Left lung (tissue), 10 donors: Measurements from ENCODE around the gene CCDC146. TPM values are rescaled to one million over a fixed set of nuclear protein-coding genes. Genes with fewer than 3 reads are reported as not detected.
A peak's percentile ranks its signal among the peaks of the same experiment; 100 is the strongest.
"Not testable (repeated sequence)": the region's sequence is repeated elsewhere in the genome, so short reads cannot be mapped to it uniquely, and the experiment has no call there.

Experiments
- ATAC-seq: fragments of 200-7000 bp; cut with Tn5 transposase; one replicate; pipeline ENCODE4 v1.9.1; 2020; ENCODE audit warnings: moderate library complexity
- DNase-seq, 4 donors: peaks; one replicate each; pipeline ENCODE4 v3.0.0-alpha.2; 2013 to 2020
- H3K27ac ChIP-seq, 2 donors: fragments of 200-600 bp; sonication (generic) in 1 of 2; one replicate each; pipeline versions ENCODE4 v1.5.0 to v1.8.0; 2020 to 2021
- H3K27me3 ChIP-seq, 2 donors: fragments of 200-600 bp; sonication (generic) in 1 of 2; one replicate each; pipeline versions ENCODE4 v1.5.0 to v1.8.0; 2020 to 2021
- H3K36me3 ChIP-seq, 2 donors: fragments of 200-600 bp; sonication (generic) in 1 of 2; one replicate each; pipeline versions ENCODE4 v1.5.0 to v1.8.0; 2020 to 2021
- H3K4me1 ChIP-seq, 2 donors: fragments of 200-600 bp; one replicate each; pipeline ENCODE4 v1.8.0; 2021
- H3K4me3 ChIP-seq, 2 donors: fragments of 200-600 bp; sonication (generic) in 1 of 2; one replicate each; pipeline versions ENCODE4 v1.5.0 to v1.8.0; 2020 to 2021; ENCODE audit warnings: mild to moderate bottlenecking in 1 of 2
- H3K9me3 ChIP-seq, 2 donors: fragments of 200-600 bp; sonication (generic) in 1 of 2; one replicate each; pipeline versions ENCODE4 v1.5.0 to v1.8.0; 2020 to 2021
- intact Hi-C, 2 donors: fragments of 100-400 bp; cut with DNase I; formaldehyde crosslinking; loops; one replicate each; pipeline versions ENCODE4 v1.11.2 to v1.14.2; 2022
- polyA plus RNA-seq, 6 donors: library from polyadenylated mRNA; unstranded; fragments of 120-200 nt; gene quantifications; one replicate each; pipeline ENCODE4 v1.2.1, GENCODE V29; 2013; ENCODE audit not compliant: insufficient read length in 6 of 6
- total RNA-seq, 2 donors: library from RNA; stranded (reverse); fragmentation: NEBNext Ultra II Directional; extraction: Animal tissue kit (Norgen Biotek cat#: 25700); gene quantifications; one replicate each; pipeline ENCODE4 v1.2.1, GENCODE V29; 2021
- TF ChIP-seq, protein P1 (sequence below), 2 donors: fragments of 200-600 bp; sonication (generic) in 1 of 2; IDR thresholded peaks; one replicate each; pipeline versions ENCODE4 v1.5.0 to v1.8.0; 2021; ENCODE audit warnings: antibody characterized with exemption in 2 of 2
- donor health status: DM: no; HTN: yes; CAD: no.
- donor health status: DM: no; HTN: no; CAD: no.

The CCDC146 gene
- total and polyA plus RNA-seq, 8 donors: 3.9 to 29.8 (median 18.7) TPM

DNA sequence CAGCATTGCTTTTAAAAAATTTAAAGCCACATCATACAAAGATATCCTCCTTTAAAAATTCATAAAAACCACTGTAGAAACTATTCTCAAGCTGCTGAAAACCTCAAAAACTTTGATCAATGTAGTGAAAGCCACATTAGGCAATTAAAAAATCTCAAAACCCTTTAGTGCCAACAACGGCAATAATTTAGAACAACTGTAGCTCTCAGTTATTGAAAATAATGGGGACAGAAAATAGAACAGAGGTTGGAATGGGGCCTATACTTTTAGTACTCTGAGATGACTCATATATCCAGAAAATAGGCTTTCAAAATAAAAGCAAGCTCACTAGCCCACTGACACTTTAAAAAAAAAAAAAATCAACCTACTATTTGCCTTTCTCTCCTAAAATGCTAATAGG lies 206.3 kb downstream of the CCDC146 start:
- H3K27me3 ChIP-seq: no peaks in the 10 kb centered on the region
- no peak for ATAC-seq
- DNase-seq: no peak
- H3K27ac ChIP-seq: peak overlapping the region in 1 of 2 donors; percentile 8
- H3K36me3 ChIP-seq: peaks cover 0 to 25% of the 10 kb centered on the region in 2 donors
- H3K4me1 ChIP-seq: peaks cover 30 to 55% of the 10 kb centered on the region in 2 donors
- H3K4me3 ChIP-seq: no peak overlapping the region
- TF ChIP-seq, protein P1, sequence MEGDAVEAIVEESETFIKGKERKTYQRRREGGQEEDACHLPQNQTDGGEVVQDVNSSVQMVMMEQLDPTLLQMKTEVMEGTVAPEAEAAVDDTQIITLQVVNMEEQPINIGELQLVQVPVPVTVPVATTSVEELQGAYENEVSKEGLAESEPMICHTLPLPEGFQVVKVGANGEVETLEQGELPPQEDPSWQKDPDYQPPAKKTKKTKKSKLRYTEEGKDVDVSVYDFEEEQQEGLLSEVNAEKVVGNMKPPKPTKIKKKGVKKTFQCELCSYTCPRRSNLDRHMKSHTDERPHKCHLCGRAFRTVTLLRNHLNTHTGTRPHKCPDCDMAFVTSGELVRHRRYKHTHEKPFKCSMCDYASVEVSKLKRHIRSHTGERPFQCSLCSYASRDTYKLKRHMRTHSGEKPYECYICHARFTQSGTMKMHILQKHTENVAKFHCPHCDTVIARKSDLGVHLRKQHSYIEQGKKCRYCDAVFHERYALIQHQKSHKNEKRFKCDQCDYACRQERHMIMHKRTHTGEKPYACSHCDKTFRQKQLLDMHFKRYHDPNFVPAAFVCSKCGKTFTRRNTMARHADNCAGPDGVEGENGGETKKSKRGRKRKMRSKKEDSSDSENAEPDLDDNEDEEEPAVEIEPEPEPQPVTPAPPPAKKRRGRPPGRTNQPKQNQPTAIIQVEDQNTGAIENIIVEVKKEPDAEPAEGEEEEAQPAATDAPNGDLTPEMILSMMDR (IDR thresholded peaks at IDR 0.05): no peak
- intact Hi-C loops: no loop called here
- H3K9me3 ChIP-seq: no peaks in the 10 kb centered on the region

- Histone ChIP-seq H3K27ac (peak overlapping the region; percentile 26 to 78), H3K27me3 (no peaks in the 10 kb centered on the region), H3K36me3 (peaks cover 0 to 17% of the 10 kb centered on the region in 2 donors), H3K9me3 (no peaks in the 10 kb centered on the region), H3K4me3 (no peak overlapping the region), H3K4me1 (peaks cover 30 to 55% of the 10 kb centered on the region in 2 donors)
- intact Hi-C loops: no loop called here
- TF ChIP-seq, protein P1 (IDR thresholded peaks at IDR 0.05): no peak
- DNase-seq (no peak), ATAC-seq (no peak)
Measured at GRCh38 chr7:77329466-77330168, 207.2 kb downstream of the CCDC146 start.

DNA sequence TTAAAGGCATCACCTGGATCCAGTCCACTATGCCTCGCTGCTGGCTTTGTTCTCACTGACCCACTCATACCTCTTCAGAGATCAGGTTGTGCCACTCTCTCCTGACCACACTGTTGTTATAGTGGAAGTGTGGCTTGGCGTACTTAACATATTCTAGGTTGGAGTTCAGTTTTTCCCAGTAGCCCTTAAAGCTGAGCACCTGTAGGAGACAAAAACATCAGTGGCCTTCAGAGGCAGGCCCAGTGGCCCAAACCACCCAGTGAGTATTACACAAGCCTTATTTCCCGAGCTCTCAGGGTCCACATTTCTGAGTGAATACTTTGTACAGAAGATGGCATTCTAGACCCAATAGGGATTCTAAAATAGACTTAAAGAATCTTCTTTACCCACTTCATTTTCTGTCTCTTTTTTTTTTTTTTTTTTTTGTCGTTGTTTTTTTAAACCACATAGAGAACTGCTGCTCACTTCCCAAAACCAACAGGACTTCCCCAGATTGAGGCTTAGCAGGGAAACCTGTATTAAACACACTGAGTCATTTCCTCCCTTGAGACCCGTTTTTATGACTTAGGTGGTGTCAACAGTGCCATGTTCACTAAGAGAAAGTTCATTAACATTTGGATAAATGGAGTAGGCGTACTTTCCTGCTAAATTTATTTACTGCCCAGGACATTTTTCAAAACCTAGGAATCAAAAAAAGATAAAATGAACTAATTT lies 207.9 kb downstream of the CCDC146 start:
- intact Hi-C loops: no loop called here
- Histone ChIP-seq H3K9me3 (no peaks in the 10 kb centered on the region), H3K4me3 (no peak overlapping the region), H3K4me1 (peaks cover 32 to 55% of the 10 kb centered on the region in 2 donors), H3K36me3 (peaks cover 0 to 11% of the 10 kb centered on the region in 2 donors), H3K27me3 (no peaks in the 10 kb centered on the region), H3K27ac (peak overlapping the region; percentile 26 to 78)
- DNase-seq: peak in 1 of 4 donors; percentile 24
- TF ChIP-seq, protein P1 (IDR thresholded peaks at IDR 0.05): no peak
- ATAC-seq: peak; percentile 65

- no peaks in the 10 kb centered on the region for H3K27me3 ChIP-seq
- no peaks in the 10 kb centered on the region for H3K9me3 ChIP-seq
- DNase-seq (peak in 3 of 4 donors; percentile 68 to 88 (median 75)), ATAC-seq (peak; percentile 86)
- intact Hi-C loops: no loop called here
- H3K4me3 ChIP-seq: no peak overlapping the region
- H3K27ac ChIP-seq: no peak overlapping the region
- TF ChIP-seq, protein P1 (IDR thresholded peaks at IDR 0.05): peak; percentile 63 to 66
- H3K4me1 ChIP-seq: peaks cover 33 to 66% of the 10 kb centered on the region in 2 donors
- no peaks in the 10 kb centered on the region for H3K36me3 ChIP-seq
Measured at GRCh38 chr7:77331938-77332695, 209.7 kb downstream of the CCDC146 start.

- H3K27ac ChIP-seq, H3K36me3 ChIP-seq, ATAC-seq, intact Hi-C loops, H3K9me3 ChIP-seq, DNase-seq, H3K27me3 ChIP-seq, H3K4me3 ChIP-seq: not testable (repeated sequence)
- H3K4me1 ChIP-seq: peaks cover 22 to 66% of the 10 kb centered on the region in 2 donors
Measured at GRCh38 chr7:77334039-77334438, 211.6 kb downstream of the CCDC146 start.
